GM21381 (cell line): ENCODE measurements around the gene POFUT2.

Experiments
- ATAC-seq: cut with Tn5 transposase; IDR thresholded peaks from one replicate; pipeline ENCODE4 v1.9.1; 2021; ENCODE audit warnings: mild to moderate bottlenecking, moderate library complexity; ENCODE audit not compliant: unreplicated experiment

The POFUT2 gene

DNA sequence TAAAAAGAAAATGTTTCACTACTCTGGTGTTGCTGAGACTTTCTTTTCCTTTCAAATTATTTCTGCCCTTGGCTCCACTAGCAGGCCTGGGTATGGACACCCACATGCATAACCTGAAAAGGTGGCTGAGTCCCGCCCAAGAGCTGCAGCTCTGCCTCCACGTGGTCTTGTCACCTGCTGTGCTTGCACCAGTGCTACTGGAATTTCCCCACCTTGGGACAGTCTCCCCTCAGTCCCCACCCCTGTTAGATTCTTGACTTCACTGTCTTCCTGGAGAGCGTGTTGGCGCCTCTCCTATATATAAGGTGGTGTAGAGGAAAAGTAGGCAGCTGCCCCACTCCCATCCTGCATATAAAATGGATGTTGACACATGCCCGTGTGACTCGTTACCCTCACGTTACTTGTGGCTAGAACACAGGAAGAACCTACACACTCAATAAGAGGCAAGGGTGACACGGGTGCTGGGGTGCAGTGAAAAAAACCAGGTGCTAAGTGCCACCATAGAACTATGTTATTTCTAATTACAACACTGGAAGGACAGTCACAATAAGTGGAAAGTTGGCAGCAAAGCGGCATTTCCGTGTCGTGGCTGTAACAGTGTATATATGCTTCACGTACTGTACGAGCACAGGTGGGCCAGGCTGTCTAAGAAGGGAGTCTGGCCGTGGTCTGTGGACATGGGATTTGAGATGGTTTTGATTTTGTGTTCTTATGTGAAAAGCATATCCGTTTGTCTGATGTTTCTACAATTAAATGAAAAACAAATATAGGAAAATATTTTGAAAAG is 61.0 kb downstream of the POFUT2 start:
- ATAC-seq, result no peak

DNA sequence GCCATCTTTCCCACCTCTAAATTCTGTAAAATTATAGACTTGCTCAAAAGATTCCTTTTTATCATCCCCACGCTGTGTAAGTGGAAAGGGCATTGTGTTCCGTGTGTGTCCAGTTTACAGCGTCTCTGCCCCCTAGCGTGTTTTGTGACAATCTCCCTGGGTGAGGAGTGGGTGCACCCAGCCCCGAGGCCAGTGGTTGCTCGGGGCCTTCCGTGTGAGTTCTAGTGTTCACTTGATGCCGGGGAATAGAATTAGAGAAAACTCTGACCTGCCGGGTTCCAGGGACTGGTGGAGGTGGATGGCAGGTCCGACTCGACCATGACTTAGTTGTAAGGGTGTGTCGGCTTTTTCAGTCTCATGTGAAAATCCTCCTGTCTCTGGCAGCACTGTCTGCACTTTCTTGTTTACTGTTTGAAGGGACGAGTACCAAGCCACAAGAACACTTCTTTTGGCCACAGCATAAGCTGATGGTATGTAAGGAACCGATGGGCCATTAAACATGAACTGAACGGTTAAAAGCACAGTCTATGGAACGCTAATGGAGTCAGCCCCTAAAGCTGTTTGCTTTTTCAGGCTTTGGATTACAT is 61.9 kb downstream of the POFUT2 start:
- ATAC-seq, result no peak

GRCh38 chr21:45225041-45225740 is 62.5 kb downstream of the POFUT2 start:
- no peak for ATAC-seq

DNA sequence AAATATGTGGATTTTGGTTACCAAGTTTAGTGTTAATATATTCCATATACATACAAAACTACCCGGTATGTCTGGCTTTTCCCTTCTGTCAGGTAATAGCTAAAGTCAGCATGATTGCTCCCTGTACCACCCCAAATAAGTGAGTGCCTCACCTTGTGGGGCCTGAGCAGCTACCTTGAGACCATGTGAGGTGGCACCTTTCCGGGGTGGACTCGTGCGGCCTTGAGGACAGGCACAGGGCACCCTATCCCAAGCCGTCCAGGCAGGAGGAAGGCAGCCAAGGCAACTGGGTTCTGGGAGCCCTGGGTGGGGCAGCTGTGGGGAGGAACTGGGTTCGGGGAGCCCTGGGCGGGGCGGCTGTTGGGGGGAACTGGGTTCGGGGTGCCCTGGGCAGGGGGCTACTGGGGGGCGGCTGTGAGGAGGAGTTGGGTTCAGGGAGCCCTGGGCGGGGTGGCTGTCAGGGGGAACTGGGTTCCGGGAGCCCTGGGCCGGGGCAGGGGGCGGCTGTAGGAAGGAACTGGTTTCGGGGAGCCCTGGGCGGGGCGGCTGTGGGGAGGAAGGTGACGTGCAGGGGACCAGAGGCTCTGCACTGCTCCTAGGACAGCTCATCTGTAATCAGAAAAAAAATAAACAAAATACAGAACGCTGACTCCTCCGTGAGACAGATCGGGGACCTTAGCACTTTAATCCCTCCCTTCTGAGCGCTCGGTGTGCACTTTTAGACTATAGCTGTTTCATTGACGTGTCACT is 63.3 kb downstream of the POFUT2 start:
- no peak for ATAC-seq

GRCh38 chr21:45223236-45224185 is 64.2 kb downstream of the POFUT2 start:
- no peak for ATAC-seq

DNA sequence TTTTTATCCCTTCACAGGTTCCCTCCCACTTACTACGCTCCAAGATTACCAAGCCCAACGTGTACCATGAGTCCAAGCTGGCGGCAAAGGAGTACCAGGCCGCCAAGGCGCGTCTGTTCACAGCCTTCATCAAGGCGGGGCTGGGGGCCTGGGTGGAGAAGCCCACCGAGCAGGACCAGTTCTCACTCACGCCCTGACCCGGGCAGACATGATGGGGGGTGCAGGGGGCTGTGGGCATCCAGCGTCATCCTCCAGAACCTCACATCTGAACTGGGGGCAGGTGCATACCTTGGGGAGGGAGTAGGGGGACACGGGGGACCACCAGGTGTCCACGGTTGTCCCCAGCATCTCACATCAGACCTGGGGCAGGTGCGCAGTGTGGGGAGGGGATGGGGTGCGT is 65.7 kb downstream of the POFUT2 start:
- ATAC-seq, result no peak

DNA sequence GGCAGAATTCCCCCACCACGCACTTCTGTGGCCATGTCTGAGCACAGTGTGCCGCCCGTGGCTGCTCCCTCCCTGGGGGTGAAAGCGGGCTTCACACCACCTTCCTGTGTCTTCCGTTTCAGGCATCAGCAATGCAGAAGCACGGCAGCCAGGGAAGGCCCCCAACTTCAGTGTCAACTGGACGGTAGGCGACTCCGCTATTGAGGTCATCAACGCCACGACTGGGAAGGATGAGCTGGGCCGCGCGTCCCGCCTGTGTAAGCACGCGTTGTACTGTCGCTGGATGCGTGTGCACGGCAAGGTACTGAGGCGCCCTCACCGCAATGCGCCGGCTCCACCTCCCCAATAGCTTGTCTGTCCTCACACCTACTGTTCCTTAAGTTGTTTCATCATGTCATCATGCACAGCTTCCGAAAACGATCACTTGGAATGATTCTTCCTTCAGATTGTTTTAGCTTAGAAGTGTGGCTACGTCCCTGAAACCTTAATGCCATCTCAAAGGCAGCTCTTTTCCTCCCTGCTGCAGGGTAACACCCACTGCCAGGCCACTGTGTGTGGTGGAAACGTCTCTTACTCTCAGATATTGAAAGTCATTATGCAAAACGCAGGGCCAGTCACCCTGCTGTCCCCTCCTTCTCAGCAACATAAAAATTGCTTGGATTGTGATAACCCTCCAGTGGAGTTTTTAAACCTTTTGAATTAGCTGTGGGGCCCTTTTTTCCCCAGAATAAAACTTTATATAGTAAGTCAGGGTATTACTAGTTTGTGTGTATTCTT is 66.8 kb downstream of the POFUT2 start:
- no peak for ATAC-seq

- ATAC-seq, result no peak
Measured at GRCh38 chr21:45220071-45220481, 67.6 kb downstream of the POFUT2 start.

DNA sequence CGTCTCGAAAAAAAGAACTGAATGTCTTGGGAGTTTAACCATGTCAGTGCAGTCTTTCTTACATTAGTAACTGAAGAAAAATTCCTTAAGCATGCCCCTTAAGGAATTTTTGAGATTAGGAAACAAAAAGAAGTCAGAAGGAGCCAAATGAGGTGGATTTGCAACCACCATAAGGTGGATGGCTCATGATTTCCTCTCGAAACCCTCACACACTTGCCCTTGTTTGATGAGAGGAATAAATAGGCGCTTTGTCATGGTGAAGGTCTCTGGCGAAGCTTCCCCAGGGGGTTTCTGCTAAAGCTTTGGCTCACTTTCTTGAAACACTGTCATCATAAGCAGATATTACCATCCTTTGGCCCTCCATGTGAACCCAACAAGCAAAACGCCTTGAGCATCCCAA is 68.2 kb downstream of the POFUT2 start:
- ATAC-seq, result no peak

- no peak for ATAC-seq
Measured at GRCh38 chr21:45217010-45217409, 70.7 kb downstream of the POFUT2 start.

- no peak for ATAC-seq
Measured at GRCh38 chr21:45215213-45215612, 72.5 kb downstream of the POFUT2 start.
